Activated naive CD8-positive, alpha-beta T cell (primary cell): ENCODE measurements around the gene ANTXRL.
"Not testable (repeated sequence)": the region's sequence is repeated elsewhere in the genome, so short reads cannot be mapped to it uniquely, and the experiment has no call there.

Source experiments
- H3K27ac Mint-ChIP-seq: one replicate; pipeline ENCODE4 v1.8.0; 2021; ENCODE audit warnings: mixed read lengths
- H3K27me3 Mint-ChIP-seq: one replicate; pipeline ENCODE4 v1.8.0; 2021; ENCODE audit warnings: mixed read lengths
- H3K36me3 Mint-ChIP-seq: one replicate; pipeline ENCODE4 v1.8.0; 2021; ENCODE audit warnings: mixed read lengths
- H3K4me1 Mint-ChIP-seq: one replicate; pipeline ENCODE4 v1.8.0; 2021; ENCODE audit warnings: low read depth, mixed read lengths
- H3K4me3 Mint-ChIP-seq: one replicate; pipeline ENCODE4 v1.8.0; 2021; ENCODE audit warnings: mild to moderate bottlenecking, mixed read lengths
- H3K9me3 Mint-ChIP-seq: one replicate; pipeline ENCODE4 v1.8.0; 2021; ENCODE audit warnings: low read depth, mixed read lengths

Gene ANTXRL

GRCh38 chr10:46304062-46304461 lies 17.3 kb downstream of the ANTXRL start:
- H3K27me3 Mint-ChIP-seq, result no peaks in the 10 kb centered on the region
- no peaks in the 10 kb centered on the region for H3K9me3 Mint-ChIP-seq
- H3K27ac Mint-ChIP-seq, result no peak overlapping the region
- H3K4me3 Mint-ChIP-seq, result no peak overlapping the region
- H3K36me3 Mint-ChIP-seq, result no peaks in the 10 kb centered on the region
- peaks cover 13% of the 10 kb centered on the region for H3K4me1 Mint-ChIP-seq

GRCh38 chr10:46304671-46305070 lies 17.9 kb downstream of the ANTXRL start:
- H3K27ac Mint-ChIP-seq, H3K36me3 Mint-ChIP-seq, H3K9me3 Mint-ChIP-seq, H3K27me3 Mint-ChIP-seq, H3K4me1 Mint-ChIP-seq, H3K4me3 Mint-ChIP-seq: not testable (repeated sequence)

GRCh38 chr10:46305079-46305818 lies 18.5 kb downstream of the ANTXRL start:
- Mint-ChIP-seq H3K27me3 (no peaks in the 10 kb centered on the region), H3K9me3 (no peaks in the 10 kb centered on the region), H3K4me1 (peaks cover 4% of the 10 kb centered on the region), H3K27ac (no peak overlapping the region), H3K4me3 (no peak overlapping the region), H3K36me3 (no peaks in the 10 kb centered on the region)

- H3K9me3 Mint-ChIP-seq, result no peaks in the 10 kb centered on the region
- no peaks in the 10 kb centered on the region for H3K4me1 Mint-ChIP-seq
- H3K27ac Mint-ChIP-seq, result no peak overlapping the region
- H3K4me3 Mint-ChIP-seq, result no peak overlapping the region
- no peaks in the 10 kb centered on the region for H3K36me3 Mint-ChIP-seq
- no peaks in the 10 kb centered on the region for H3K27me3 Mint-ChIP-seq
These were observed 19.2 kb downstream of the ANTXRL start for GRCh38 chr10:46305986-46306385.

GRCh38 chr10:46306516-46307184 lies 19.9 kb downstream of the ANTXRL start:
- H3K9me3 Mint-ChIP-seq, result no peaks in the 10 kb centered on the region
- H3K4me1 Mint-ChIP-seq, result no peaks in the 10 kb centered on the region
- no peaks in the 10 kb centered on the region for H3K27me3 Mint-ChIP-seq
- no peak overlapping the region for H3K27ac Mint-ChIP-seq
- H3K36me3 Mint-ChIP-seq, result no peaks in the 10 kb centered on the region
- H3K4me3 Mint-ChIP-seq, result no peak overlapping the region

- H3K4me1 Mint-ChIP-seq, result no peaks in the 10 kb centered on the region
- H3K36me3 Mint-ChIP-seq, result no peaks in the 10 kb centered on the region
- no peak overlapping the region for H3K27ac Mint-ChIP-seq
- H3K9me3 Mint-ChIP-seq, result no peaks in the 10 kb centered on the region
- no peak overlapping the region for H3K4me3 Mint-ChIP-seq
- H3K27me3 Mint-ChIP-seq, result no peaks in the 10 kb centered on the region
These were observed 20.7 kb downstream of the ANTXRL start for GRCh38 chr10:46307281-46308112.

GRCh38 chr10:46308113-46308415 lies 21.3 kb downstream of the ANTXRL start:
- no peaks in the 10 kb centered on the region for H3K36me3 Mint-ChIP-seq
- H3K9me3 Mint-ChIP-seq, result no peaks in the 10 kb centered on the region
- no peak overlapping the region for H3K4me3 Mint-ChIP-seq
- H3K27me3 Mint-ChIP-seq, result no peaks in the 10 kb centered on the region
- no peaks in the 10 kb centered on the region for H3K4me1 Mint-ChIP-seq
- H3K27ac Mint-ChIP-seq, result no peak overlapping the region

GRCh38 chr10:46308666-46309450 lies 22.1 kb downstream of the ANTXRL start:
- no peaks in the 10 kb centered on the region for H3K36me3 Mint-ChIP-seq
- H3K4me3 Mint-ChIP-seq, result no peak overlapping the region
- H3K27ac Mint-ChIP-seq, result no peak overlapping the region
- no peaks in the 10 kb centered on the region for H3K4me1 Mint-ChIP-seq
- H3K9me3 Mint-ChIP-seq, result no peaks in the 10 kb centered on the region
- H3K27me3 Mint-ChIP-seq, result no peaks in the 10 kb centered on the region

- no peak overlapping the region for H3K4me3 Mint-ChIP-seq
- no peaks in the 10 kb centered on the region for H3K27me3 Mint-ChIP-seq
- no peaks in the 10 kb centered on the region for H3K9me3 Mint-ChIP-seq
- no peaks in the 10 kb centered on the region for H3K4me1 Mint-ChIP-seq
- H3K36me3 Mint-ChIP-seq, result no peaks in the 10 kb centered on the region
- H3K27ac Mint-ChIP-seq, result no peak overlapping the region
These were observed 22.8 kb downstream of the ANTXRL start for GRCh38 chr10:46309511-46310142.

GRCh38 chr10:46310143-46310514 lies 23.3 kb downstream of the ANTXRL start:
- H3K4me3 Mint-ChIP-seq, result no peak overlapping the region

GRCh38 chr10:46310851-46311250 lies 24.1 kb downstream of the ANTXRL start:
- Mint-ChIP-seq H3K4me3 (no peak overlapping the region), H3K9me3 (no peaks in the 10 kb centered on the region), H3K27me3 (no peaks in the 10 kb centered on the region), H3K36me3 (no peaks in the 10 kb centered on the region), H3K27ac (no peak overlapping the region), H3K4me1 (no peaks in the 10 kb centered on the region)

More at GRCh38 chr10:46310143-46310514, 23.3 kb downstream of the ANTXRL start:
- Mint-ChIP-seq H3K9me3 (no peaks in the 10 kb centered on the region), H3K27me3 (no peaks in the 10 kb centered on the region), H3K36me3 (no peaks in the 10 kb centered on the region), H3K4me1 (no peaks in the 10 kb centered on the region), H3K27ac (no peak overlapping the region)

GRCh38 chr10:46311501-46311951 lies 24.7 kb downstream of the ANTXRL start:
- Mint-ChIP-seq H3K27ac (no peak overlapping the region), H3K27me3 (no peaks in the 10 kb centered on the region), H3K4me1 (no peaks in the 10 kb centered on the region), H3K4me3 (no peak overlapping the region), H3K36me3 (no peaks in the 10 kb centered on the region), H3K9me3 (no peaks in the 10 kb centered on the region)

GRCh38 chr10:46311961-46312431 lies 25.2 kb downstream of the ANTXRL start:
- H3K36me3 Mint-ChIP-seq, H3K27ac Mint-ChIP-seq, H3K4me3 Mint-ChIP-seq, H3K9me3 Mint-ChIP-seq, H3K27me3 Mint-ChIP-seq, H3K4me1 Mint-ChIP-seq: not testable (repeated sequence)

GRCh38 chr10:46312953-46313352 lies 26.2 kb downstream of the ANTXRL start:
- Mint-ChIP-seq H3K4me1 (no peaks in the 10 kb centered on the region), H3K27ac (no peak overlapping the region), H3K4me3 (no peak overlapping the region), H3K27me3 (no peaks in the 10 kb centered on the region), H3K9me3 (no peaks in the 10 kb centered on the region), H3K36me3 (no peaks in the 10 kb centered on the region)
